ENCODE results near the gene SNRPB2. TPM values are rescaled to one million over a fixed set of nuclear protein-coding genes. Genes with fewer than 3 reads are reported as not detected.

SNRPB2 gene
- 6.7 and 10.9 TPM in 2 replicates for total RNA-seq (2011; cell fraction: chromatin; rRNA removed; ENCODE audit: low replicate concordance)
- total RNA-seq (2011; cell fraction: nucleolus; rRNA removed) = 3.5 and 4.6 TPM in 2 replicates
- total RNA-seq (2011; cell fraction: nucleoplasm; rRNA removed) = 6.5 and 7.3 TPM in 2 replicates
- 38.2 and 40.0 TPM in 2 replicates for total RNA-seq (2014; rRNA removed)
- total RNA-seq (2014; rRNA removed; fragmentation: Illumina TruSeq; extraction: Trizol) = 98.9 and 102 TPM in 2 replicates
- total RNA-seq (2015; rRNA removed; fragmentation: Illumina TruSeq; extraction: Trizol) = 83.7 and 86.9 TPM in 2 replicates
- total RNA-seq (2021) = 56.2 and 57.3 TPM in 2 replicates
- polyA plus RNA-seq (2011; rRNA removed) = 52.5 and 78.5 TPM in 2 replicates
- polyA plus RNA-seq (2011; cell fraction: cytosol; rRNA removed) = 12.6 and 32.9 TPM in 2 replicates
- 8.7 and 15.1 TPM in 2 replicates for polyA plus RNA-seq (2011; cell fraction: nucleus; rRNA removed)
- 61.9 and 82.1 TPM in 2 replicates for polyA plus RNA-seq (2012)
- 82.2 and 89.4 TPM in 2 replicates for polyA plus RNA-seq (2014; fragmentation: Illumina TruSeq; extraction: Trizol)
- polyA plus RNA-seq (2014; fragmentation: Nextera tagmentation; extraction: Ambion mirVana) = 100 to 1,000 TPM; 122 to 131 TPM
- 105 and 107 TPM in 2 replicates for polyA plus RNA-seq (2014; rRNA removed)
- polyA minus RNA-seq (2011; rRNA and poly(A)+ RNA removed) = 37.1 and 44.8 TPM in 2 replicates
- 12.6 and 16.1 TPM in 2 replicates for polyA minus RNA-seq (2011; cell fraction: cytosol; rRNA and poly(A)+ RNA removed)
- 4.2 and 8.1 TPM in 2 replicates for polyA minus RNA-seq (2011; cell fraction: nucleus; rRNA and poly(A)+ RNA removed)
- percentile 90 among the genes with signal in this experiment for Bru-seq, nascent RNA
- percentile 85 among the genes with signal in this experiment for BruChase-seq, experiment 1, labeled RNA remaining after a 2-hour chase
- percentile 88 among the genes with signal in this experiment for BruChase-seq, experiment 2, labeled RNA remaining after a 6-hour chase
- long read RNA-seq, experiment 1, transcript SNRPB2-202 (7 exons, 1,588 nt) = minor isoform, 26 of 157 reads
- long read RNA-seq, experiment 1, transcript SNRPB2-201 (7 exons, 2,452 nt) = major isoform, 33 of 157 reads
- long read RNA-seq, experiment 1, partial matches to known transcripts = 94 of 157 reads
- long read RNA-seq, experiment 1, other reads (novel, unspliced or antisense) = 4 of 157 reads
- long read RNA-seq, experiment 2, transcript SNRPB2-202 (7 exons, 1,588 nt) = minor isoform, 9 of 96 reads
- long read RNA-seq, experiment 2, transcript SNRPB2-201 (7 exons, 2,452 nt) = major isoform, 50 of 96 reads
- long read RNA-seq, experiment 2, partial matches to known transcripts = 35 of 96 reads
- long read RNA-seq, experiment 2, other reads (novel, unspliced or antisense) = 2 of 96 reads
- long read RNA-seq, experiment 3, transcript SNRPB2-202 (7 exons, 1,588 nt) = major isoform, 12 of 53 reads
- long read RNA-seq, experiment 3, transcript SNRPB2-201 (7 exons, 2,452 nt) = minor isoform, 6 of 53 reads
- long read RNA-seq, experiment 3, partial matches to known transcripts = 34 of 53 reads
- long read RNA-seq, experiment 3, other reads (novel, unspliced or antisense) = 1 of 53 reads

- POLR2A ChIA-PET = no interaction called here
- WGBS (ENCODE audit: insufficient coverage, low coverage, missing lambda C conversion rate) = 9% methylated on average over 40 of the region's 57 CpGs
- H3K4me3 ChIP-seq = peak within 1 kb of the TSS; percentile 98
- no peak for TF ChIP-seq ADNP (tag; IDR thresholded peaks at IDR 0.05)
- TF ChIP-seq MAX (CRISPR knock-in tag; IDR thresholded peaks at IDR 0.05) = no peak
- no peak for TF ChIP-seq SOX6 (IDR thresholded peaks at IDR 0.05)
- no peak for TF ChIP-seq HLTF (IDR thresholded peaks at IDR 0.05)
- TF ChIP-seq BMI1 (IDR thresholded peaks at IDR 0.05; ENCODE audit: low read length) = no peak
- no peak for TF ChIP-seq ETS2 (tag; IDR thresholded peaks at IDR 0.05; ENCODE audit: borderline replicate concordance, poor library complexity, severe bottlenecking)
- TF ChIP-seq RBM15 (IDR thresholded peaks at IDR 0.05; ENCODE audit: insufficient read depth, low read length) = no peak
- TF ChIP-seq ZNF146 (CRISPR knock-in tag; IDR thresholded peaks at IDR 0.05; ENCODE audit: unreplicated experiment) = no peak
- TF ChIP-seq COPS2 (conservative IDR thresholded peaks at IDR 0.05) = no peak
- no peak for TF ChIP-seq PRMT5 (CRISPR knock-in tag; IDR thresholded peaks at IDR 0.05)
- no peak for TF ChIP-seq POLR2AphosphoS2 (IDR thresholded peaks at IDR 0.05; ENCODE audit: low read length)
- TF ChIP-seq HDAC1 (IDR thresholded peaks at IDR 0.05) = peak in 1 of 2 experiments; percentile 68; a peak in 2 of 4 replicates
- TF ChIP-seq ZEB2 (IDR thresholded peaks at IDR 0.05) = no peak
- TF ChIP-seq TOE1 (IDR thresholded peaks at IDR 0.05; ENCODE audit: borderline replicate concordance) = 0 out of 2 replicates have a peak, but pooled peaks have one; percentile 51
- no peak for TF ChIP-seq TOE1 (CRISPR knock-in tag; IDR thresholded peaks at IDR 0.05; ENCODE audit: borderline replicate concordance, low read depth)
- TF ChIP-seq DDX20 (tag; IDR thresholded peaks at IDR 0.05; ENCODE audit: low read depth) = no peak
- TF ChIP-seq XRCC3 (IDR thresholded peaks at IDR 0.05) = no peak
- TF ChIP-seq EHMT2 (IDR thresholded peaks at IDR 0.05) = peak; percentile 94
These were observed at the start of gene SNRPB2 for GRCh38 chr20:16729565-16730460. SNRPB2 (plus strand) TSS chr20:16730026; CDS start chr20:16731703, 1,677 bp downstream.

More at GRCh38 chr20:16729565-16730460, at the start of gene SNRPB2:
- Histone ChIP-seq H2AFZ (ENCODE audit: low read depth, low read length) (peak within 1 kb of the TSS; percentile 100), H3K27ac (ENCODE audit: extremely low read depth, low read depth, low read length) (peak within 1 kb of the TSS; percentile 95), H3K27me3 (ENCODE audit: control insufficient read depth in 2 of 2, insufficient read depth in 2 of 2, low read length in 2 of 2) (no peaks in the 10 kb centered on the region), H3K79me2 (ENCODE audit: control insufficient read depth, insufficient read depth, low read length) (peaks cover 21% of the 10 kb centered on the region), H3K9me3 (replicated peaks; ENCODE audit: control insufficient read depth, insufficient read depth, low read depth, low read length) (peaks cover 8% of the 10 kb centered on the region), H3K9me1 (ENCODE audit: control insufficient read depth, insufficient read depth, low read length) (no peaks in the 10 kb centered on the region), H3K4me1 (replicated peaks in 1 of 2; ENCODE audit: control insufficient read depth in 2 of 2, insufficient read depth in 2 of 2, low read length in 2 of 2) (peaks cover 0 to 3% of the 10 kb centered on the region in 2 experiments; a peak in 3 of 5 replicates), H3K4me2 (ENCODE audit: insufficient read depth, low read length) (peak within 1 kb of the TSS; percentile 95), H3K9ac (ENCODE audit: insufficient read depth in 1 of 2, low read depth in 2 of 2, low read length in 2 of 2) (peak within 1 kb of the TSS; percentile 96), H4K20me1 (replicated peaks; ENCODE audit: control insufficient read depth, insufficient read depth, low read length) (0 out of 2 replicates have a peak, but pooled peaks cover 8% of the 10 kb centered on the region), H3K36me3 (ENCODE audit: control insufficient read depth, insufficient read depth, low read length) (peaks cover 29% of the 10 kb centered on the region; the same call in 2 of the 3 replicates)
- CTCF ChIA-PET (ENCODE audit: low intra/inter-chr PET ratio) = no interaction called here
- TSS peak; percentile 77 for BruUV-seq (replicated peaks)
- FAIRE-seq (peak; percentile 82), DNase-seq (ENCODE audit: extremely low read depth in 1 of 4, low spot score in 3 of 4) (peak; percentile 80 to 92 (median 84)), ATAC-seq (peak; percentile 98)
- in situ Hi-C loops (cut with MboI) = no loop called here
- intact Hi-C loops (cut with micrococcal nuclease) = no loop called here

Measured in K562 (cell line).